ENCODE data around the gene PIKFYVE. TPM values are rescaled to one million over a fixed set of nuclear protein-coding genes. Genes with fewer than 3 reads are reported as not detected.

The PIKFYVE gene
- total and polyA plus RNA-seq, 10 of the 15 experiments (the other 5 are each of a cell fraction or from before 2014, with no cell fraction given): 5.2 to 41.7 (median 19.6) TPM

- no peak for TF ChIP-seq BRCA1 (IDR thresholded peaks at IDR 0.05; ENCODE audit: low read depth, low read length)
- 0 out of 2 replicates have a peak, but pooled peaks have one; percentile 17 for TF ChIP-seq RAD21 (IDR thresholded peaks at IDR 0.05; ENCODE audit: insufficient read depth, low read depth, low read length)
- TF ChIP-seq SKIL (IDR thresholded peaks at IDR 0.05; ENCODE audit: low read depth, poor library complexity, severe bottlenecking): peak; percentile 71
- TF ChIP-seq NFXL1 (IDR thresholded peaks at IDR 0.05; ENCODE audit: borderline replicate concordance): no peak
- TF ChIP-seq ZNF274 (IDR thresholded peaks at IDR 0.05; ENCODE audit: insufficient read depth, insufficient read length): no peak
- no peak for TF ChIP-seq ELK1 (IDR thresholded peaks at IDR 0.05; ENCODE audit: low read depth, low read length)
- TF ChIP-seq RELA (IDR thresholded peaks at IDR 0.05; ENCODE audit: borderline replicate concordance, partially characterized antibody): no peak
- 0 out of 2 replicates have a peak, but pooled peaks have one; percentile 9 for TF ChIP-seq RB1 (IDR thresholded peaks at IDR 0.05; ENCODE audit: borderline replicate concordance)
- peak; percentile 36; the same call in 1 of the 2 replicates for TF ChIP-seq CREM (IDR thresholded peaks at IDR 0.05; ENCODE audit: low read depth)
- TF ChIP-seq TARDBP (IDR thresholded peaks at IDR 0.05; ENCODE audit: borderline replicate concordance): no peak
- TF ChIP-seq ZNF207 (IDR thresholded peaks at IDR 0.05; ENCODE audit: borderline replicate concordance): 0 out of 2 replicates have a peak, but pooled peaks have one; percentile 28
- TF ChIP-seq NRF1 (conservative IDR thresholded peaks at IDR 0.05; ENCODE audit: low read depth, low read length): no peak
- peak; percentile 30 for TF ChIP-seq BCL3 (IDR thresholded peaks at IDR 0.05; ENCODE audit: borderline replicate concordance, insufficient read depth, low read depth, low read length, poor library complexity, severe bottlenecking)
- no peak for TF ChIP-seq REST (IDR thresholded peaks at IDR 0.05; ENCODE audit: low read depth, low read length)
- TF ChIP-seq GATAD2B (conservative IDR thresholded peaks at IDR 0.05; ENCODE audit: low read depth): 0 out of 2 replicates have a peak, but pooled peaks have one; percentile 32
- peak; percentile 88 for TF ChIP-seq IKZF1 (conservative IDR thresholded peaks at IDR 0.05)
- TF ChIP-seq CBFB (IDR thresholded peaks at IDR 0.05; ENCODE audit: low read depth): no peak
- no peak for TF ChIP-seq RCOR1 (conservative IDR thresholded peaks at IDR 0.05; ENCODE audit: low read depth, low read length)
- TF ChIP-seq TBL1XR1 (IDR thresholded peaks at IDR 0.05; ENCODE audit: low read depth, low read length): no peak; the same call in 1 of the 2 replicates
- no peak for TF ChIP-seq HSF1 (IDR thresholded peaks at IDR 0.05; ENCODE audit: low read depth, low read length)
Observed at GRCh38 chr2:208315081-208315788, 49.2 kb downstream of the PIKFYVE start (continued).

All from GM12878 (cell line).